ENCODE results near the gene POTEI.
"Not testable (repeated sequence)": the region's sequence is repeated elsewhere in the genome, so short reads cannot be mapped to it uniquely, and the experiment has no call there.

GRCh38 chr2:130491073-130491472 lies 18.1 kb downstream of the POTEI start:
- TF ChIP-seq, protein P1, sequence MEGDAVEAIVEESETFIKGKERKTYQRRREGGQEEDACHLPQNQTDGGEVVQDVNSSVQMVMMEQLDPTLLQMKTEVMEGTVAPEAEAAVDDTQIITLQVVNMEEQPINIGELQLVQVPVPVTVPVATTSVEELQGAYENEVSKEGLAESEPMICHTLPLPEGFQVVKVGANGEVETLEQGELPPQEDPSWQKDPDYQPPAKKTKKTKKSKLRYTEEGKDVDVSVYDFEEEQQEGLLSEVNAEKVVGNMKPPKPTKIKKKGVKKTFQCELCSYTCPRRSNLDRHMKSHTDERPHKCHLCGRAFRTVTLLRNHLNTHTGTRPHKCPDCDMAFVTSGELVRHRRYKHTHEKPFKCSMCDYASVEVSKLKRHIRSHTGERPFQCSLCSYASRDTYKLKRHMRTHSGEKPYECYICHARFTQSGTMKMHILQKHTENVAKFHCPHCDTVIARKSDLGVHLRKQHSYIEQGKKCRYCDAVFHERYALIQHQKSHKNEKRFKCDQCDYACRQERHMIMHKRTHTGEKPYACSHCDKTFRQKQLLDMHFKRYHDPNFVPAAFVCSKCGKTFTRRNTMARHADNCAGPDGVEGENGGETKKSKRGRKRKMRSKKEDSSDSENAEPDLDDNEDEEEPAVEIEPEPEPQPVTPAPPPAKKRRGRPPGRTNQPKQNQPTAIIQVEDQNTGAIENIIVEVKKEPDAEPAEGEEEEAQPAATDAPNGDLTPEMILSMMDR (IDR thresholded peaks at IDR 0.05): not testable (repeated sequence)
- not testable (repeated sequence) for TF ChIP-seq EZH2 (IDR thresholded peaks at IDR 0.05)
